GM19397 (cell line): Measurements from ENCODE around the gene U2SURP.

ENCODE experiments used
- ATAC-seq: cut with Tn5 transposase; IDR thresholded peaks from one replicate; pipeline ENCODE4 v1.9.1; 2021; ENCODE audit warnings: mild to moderate bottlenecking, moderate library complexity; ENCODE audit not compliant: unreplicated experiment

The U2SURP gene

GRCh38 chr3:143001369-143002082, at the start of gene U2SURP:
Gene U2SURP (plus strand): TSS chr3:143001570. CDS start chr3:143001629, 59 bp downstream.
- ATAC-seq: peak; percentile 87

- ATAC-seq: no peak
Measured at GRCh38 chr3:142951794-142952193, 49.6 kb upstream of the U2SURP start.

DNA sequence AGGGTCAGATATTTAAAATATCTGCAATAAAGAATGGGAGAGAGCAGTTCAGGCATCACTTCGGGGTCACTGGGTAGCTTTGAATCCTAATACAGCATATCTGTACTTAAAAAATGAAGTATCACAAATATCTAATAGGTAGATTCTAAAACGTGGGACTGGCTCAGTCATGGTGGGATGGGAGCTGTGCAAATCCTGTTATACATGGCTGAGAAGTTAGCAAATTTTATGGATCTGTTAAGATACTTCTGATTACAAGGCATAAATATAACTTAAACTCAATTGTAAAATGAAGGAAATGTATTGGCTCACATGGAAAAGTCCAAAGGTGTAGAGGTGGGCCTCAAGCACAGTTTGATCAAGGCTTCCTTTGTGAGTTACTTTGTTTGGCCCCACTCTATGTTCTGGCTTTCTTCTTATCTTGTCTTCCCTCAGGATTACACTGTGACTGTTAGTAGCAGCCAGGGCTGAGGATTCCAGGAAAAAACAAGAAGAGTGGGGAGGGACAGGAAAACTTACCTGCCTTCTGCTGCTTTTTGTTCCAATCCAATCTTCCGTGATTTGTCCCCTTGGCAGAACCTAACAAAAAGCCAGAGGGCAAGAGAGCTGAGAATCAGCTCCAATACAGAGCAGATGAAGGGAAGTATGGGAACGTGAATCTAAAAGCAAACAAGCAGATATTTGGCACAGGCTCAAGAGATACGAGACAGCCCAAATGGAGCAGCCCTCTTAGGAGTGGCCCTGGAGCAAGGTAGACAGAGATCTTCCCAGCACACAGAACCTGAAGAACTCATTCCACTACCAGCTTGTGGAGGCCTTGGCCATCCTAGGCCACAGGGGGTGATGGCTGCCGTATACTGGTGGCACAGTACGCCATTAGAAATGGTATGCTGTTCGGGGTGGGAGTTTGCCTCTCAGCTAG, 48.8 kb upstream of the U2SURP start:
- ATAC-seq: no peak

DNA sequence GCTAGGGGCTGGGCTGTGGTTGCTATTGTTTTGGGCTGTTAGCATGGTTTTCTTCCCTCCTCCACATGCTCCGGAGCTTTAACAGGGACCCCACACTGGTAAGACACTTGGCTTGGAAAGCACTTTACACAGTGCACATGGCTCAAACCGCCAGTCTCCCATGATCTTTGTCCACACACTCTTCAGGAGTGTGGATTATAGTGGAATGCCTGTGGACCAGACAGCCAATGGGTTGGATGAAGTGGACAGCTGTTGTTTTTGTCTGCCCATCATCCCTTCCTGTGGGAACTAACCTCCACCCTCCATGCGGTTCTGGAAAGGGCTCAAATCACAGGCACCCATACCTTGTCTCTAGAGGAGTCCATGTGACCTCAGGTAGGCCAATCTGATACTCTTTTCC, 47.9 kb upstream of the U2SURP start:
- ATAC-seq: no peak

DNA sequence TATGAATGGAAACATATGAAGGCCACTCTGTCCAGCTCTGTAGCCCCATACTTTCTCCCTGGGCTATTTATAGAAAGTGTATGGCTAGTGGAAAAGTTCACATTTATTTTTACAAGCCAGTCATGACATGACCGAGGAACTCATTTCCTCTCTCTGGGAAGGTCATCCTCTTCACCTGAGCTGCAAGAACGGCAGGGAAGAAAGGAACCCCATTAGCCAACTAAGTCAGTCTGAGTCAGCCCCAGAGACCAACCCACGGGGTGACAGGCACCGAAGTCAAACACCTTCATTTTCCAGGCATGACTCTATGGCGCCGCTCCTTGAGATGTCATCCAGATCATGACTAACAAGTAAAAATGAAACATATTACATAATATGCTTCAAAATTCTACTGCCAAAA, 42.7 kb upstream of the U2SURP start:
- ATAC-seq: no peak

GRCh38 chr3:142960322-142960850, 41.0 kb upstream of the U2SURP start:
- no peak for ATAC-seq

DNA sequence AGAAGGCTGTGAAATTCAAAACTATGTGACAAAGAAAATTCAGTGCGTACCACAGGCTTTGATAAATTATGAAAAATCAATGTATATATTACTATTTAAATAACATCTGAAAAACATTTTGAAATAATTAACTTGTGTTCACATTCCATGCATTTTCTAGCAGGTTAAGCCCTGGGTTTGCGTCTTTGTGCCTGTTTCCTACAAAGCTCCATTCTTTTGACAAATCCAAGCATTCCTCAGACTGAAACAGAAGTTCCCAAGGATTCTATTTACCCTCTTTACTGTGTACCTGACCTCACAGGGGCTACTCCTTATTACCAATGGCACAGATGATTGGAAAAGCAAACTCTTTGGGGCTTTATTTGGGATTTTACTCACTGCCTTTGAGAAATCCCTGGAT, 39.8 kb upstream of the U2SURP start:
- no peak for ATAC-seq

DNA sequence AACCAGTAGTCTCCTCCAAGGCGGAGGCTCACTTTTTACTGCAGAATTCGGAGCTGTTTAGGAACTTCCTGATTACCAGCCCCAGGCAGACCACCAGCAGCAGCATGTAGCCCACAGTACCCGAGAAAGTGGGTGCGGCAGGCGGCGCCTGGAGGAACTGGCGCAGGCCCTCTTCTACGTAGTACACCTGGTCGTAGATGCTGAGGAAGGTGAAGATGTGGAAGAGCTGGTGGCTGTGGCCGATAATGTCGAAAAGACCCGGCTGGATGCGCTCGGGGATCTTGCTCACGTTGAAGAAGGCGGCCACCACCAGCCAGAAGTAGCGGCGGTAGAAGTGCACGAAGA, 39.2 kb upstream of the U2SURP start:
- ATAC-seq: no peak

DNA sequence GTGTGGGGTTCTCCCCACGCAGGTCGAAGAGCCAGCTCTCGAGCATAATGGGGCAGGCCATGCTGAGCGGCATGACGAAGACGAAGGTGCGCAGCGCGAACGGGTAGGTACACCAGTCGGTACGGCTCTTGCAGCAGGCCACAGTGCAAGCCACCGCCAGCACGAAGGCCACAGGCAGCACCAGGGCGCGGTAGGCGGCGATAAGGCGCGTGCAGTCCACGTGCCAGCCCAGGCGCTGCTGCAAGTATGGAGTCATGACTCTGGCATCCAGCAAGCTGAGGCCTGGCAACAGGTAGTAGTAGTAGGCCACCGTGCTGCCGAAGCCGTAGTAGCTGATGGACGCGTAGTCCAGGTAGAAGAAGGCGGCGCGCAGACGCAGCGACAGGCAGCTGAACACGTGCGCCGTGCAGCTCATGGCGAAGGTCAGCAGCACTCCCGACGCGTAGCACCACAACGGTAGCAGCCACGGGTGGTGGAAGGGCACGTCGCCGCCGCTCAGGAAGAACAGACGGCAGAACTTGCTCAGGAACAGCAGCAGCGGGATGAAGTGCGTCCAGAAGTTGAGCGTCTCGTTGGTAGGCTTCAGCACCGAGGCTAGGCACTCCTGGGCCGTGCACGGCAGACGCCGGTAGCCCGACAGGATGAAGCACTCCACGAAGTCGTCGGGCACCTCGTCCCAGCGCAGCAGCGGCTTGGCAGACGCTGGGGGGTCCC, 38.7 kb upstream of the U2SURP start:
- ATAC-seq: peak; percentile 20

DNA sequence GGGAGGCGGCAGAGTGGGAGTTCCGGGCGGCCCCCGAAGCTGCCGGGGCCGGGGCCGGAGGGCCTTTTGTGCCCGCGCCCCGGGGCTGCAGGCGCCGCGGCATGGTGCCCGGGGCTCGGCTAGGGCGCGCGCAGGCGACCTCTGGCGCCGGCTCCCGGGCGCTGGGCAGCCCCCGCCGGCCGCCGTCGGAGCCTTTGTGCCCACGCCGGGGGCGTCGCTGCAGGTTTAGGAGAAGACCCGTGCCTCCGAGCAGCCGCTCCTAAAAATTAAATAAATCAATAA, 38.2 kb upstream of the U2SURP start:
- ATAC-seq: peak; percentile 17

- ATAC-seq: peak; percentile 42
Measured at GRCh38 chr3:142963516-142964448, 37.6 kb upstream of the U2SURP start, which contains the start of gene PAQR9. Gene PAQR9 (minus strand): TSS chr3:142963674. CDS start chr3:142963336, 338 bp downstream.

DNA sequence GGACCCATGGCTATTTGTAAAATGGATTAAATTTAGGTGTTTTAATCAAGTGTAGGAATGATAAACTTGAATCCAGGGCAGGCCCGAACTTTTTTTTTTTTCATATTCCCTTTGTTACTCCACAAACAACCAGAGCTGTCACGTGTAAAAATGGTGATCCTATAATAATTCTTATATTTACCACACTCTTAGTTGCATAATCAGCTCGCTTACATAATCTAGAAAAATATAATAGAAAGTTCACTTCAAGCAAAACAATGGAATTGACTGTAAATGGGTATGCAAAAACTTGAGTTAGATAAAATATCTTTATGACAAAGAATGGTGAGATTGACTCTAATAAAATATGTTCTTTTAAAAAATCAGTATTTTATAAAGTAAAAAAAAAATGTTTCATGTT, 35.8 kb upstream of the U2SURP start:
- no peak for ATAC-seq

DNA sequence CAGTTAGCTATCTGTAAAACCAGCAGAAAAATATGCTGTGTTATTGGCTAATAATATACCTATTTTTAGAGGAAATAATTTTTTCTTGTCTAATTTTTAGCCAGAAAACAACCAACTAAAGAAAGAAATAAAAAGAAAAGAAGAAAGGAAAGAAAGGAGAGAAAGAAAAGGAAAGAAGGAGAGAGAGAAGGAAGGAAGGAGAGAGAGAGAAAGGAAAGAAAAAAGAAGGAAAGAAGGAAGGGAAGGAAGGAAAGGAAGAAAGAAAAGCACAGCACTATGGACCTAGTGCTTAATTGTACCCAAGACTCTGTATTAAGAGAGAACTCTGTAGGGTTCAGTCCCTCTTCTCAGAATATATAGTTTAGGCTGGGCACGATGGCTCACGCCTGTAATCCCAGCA, 34.6 kb upstream of the U2SURP start:
- ATAC-seq: no peak

DNA sequence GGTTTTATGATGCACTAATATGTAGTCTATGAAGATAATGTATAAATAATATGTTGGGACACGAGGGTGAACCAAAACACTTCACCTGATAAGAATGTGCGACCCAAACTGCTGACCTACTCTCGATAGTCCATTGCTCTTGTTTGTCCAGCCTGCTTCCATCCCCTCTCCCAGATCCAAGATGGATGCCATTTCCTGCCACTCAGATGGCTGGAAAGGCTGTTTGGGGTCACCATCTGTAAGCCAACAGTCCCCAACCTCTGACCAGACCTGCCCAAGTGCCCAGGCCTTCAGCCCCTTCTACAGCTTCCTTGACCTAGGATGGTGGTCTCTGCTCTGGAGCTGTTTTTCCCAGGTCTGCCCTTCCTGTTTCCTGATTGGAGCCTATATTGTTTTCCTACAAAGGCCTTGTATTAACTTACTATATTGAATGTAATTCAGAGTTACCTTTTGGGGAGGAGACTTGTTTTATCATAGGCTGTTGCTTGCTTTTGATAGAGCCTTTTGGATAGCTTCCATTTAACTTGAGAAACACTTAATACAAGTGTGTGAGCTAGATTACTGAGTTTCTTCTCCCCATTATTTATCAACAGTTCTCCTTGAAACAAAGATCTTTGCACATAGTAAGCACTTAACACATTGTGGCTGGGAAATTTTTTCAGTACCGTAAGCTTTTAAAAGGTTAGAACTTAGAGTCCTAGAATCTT, 32.9 kb upstream of the U2SURP start:
- ATAC-seq: no peak

DNA sequence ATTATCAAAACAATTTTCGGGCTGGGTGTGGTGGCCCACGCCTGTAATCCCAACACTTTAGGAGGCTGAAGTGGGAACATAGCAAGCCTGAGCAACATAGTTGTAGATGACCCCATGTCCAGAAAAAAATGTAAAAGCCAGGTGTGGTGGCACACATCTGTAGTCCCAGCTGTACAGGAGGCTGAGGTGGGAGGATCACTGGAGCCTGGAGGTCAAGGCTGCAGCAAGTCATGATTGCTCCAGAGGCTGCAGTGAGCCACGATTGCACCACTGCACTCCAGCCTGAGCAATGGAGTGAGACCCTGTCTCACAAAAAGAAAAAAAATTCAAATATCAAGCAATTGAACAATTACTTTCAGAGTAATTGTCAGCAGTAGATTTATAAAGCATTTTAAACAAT, 29.9 kb upstream of the U2SURP start:
- ATAC-seq: no peak

GRCh38 chr3:142972092-142972753, 29.1 kb upstream of the U2SURP start:
- no peak for ATAC-seq

DNA sequence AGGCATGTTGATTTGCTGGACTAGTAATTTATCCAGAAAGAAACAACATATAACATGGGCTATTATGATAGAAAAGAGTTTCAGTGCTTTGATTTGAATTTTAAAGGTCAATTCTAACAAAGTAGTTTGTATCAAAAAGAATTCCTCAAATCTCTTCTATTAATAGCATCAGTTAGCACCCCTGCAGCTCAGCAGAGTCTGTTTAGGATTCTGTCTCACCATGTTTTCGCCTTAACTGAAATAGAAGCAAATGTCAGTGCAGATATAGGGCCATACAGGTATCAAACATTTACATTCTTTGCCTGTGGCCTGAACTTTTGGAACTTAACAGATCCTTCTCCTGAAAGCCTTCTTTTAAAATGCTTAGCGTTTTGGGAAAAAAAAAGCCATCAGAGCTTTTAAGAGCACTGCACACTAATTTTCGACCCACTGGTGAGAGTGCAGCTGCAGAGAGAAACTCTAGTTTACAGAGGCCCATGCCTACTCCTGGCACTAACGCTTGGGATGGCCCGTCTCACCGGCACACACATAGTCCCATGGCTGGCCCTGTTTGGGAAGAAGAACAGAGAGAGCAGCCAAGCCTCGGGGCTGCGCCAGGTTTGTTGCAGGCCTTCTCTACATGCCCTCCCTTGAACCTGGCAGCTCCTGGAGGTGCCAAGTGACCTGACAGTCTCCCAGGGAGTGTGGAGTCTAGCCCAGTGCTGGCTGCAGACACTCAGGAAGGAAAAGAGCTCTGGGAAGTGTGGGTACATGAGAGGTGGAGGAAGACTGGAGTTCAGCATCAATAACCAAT, 28.0 kb upstream of the U2SURP start:
- no peak for ATAC-seq

- ATAC-seq: no peak
Measured at GRCh38 chr3:142975316-142975995, 25.9 kb upstream of the U2SURP start.
